ENCODE data around the gene CPXM2. TPM values are rescaled to one million over a fixed set of nuclear protein-coding genes. Genes with fewer than 3 reads are reported as not detected.

The CPXM2 gene
- polyA plus RNA-seq, 1 donor (not counting 4 experiments of a cell fraction or from before 2014, with no cell fraction given) = 0.03 TPM

DNA sequence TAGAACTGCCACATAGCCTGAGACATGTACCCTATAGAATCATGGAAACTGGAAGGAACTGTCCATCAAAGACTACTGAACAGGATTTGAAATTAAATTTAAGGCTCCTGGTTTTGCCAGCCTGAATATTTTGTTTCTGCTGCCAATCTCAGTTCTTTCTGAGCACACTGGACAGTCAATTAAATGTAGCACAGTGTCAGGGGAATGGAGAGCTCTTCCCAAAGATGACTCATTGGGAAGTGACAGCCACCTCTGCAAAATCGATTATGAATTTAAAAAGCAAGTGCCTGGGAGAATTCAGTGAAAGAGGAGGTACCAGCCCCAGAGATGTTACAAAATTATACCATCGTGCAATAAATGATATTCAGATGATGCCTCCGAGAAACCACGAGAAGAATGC lies 47.8 kb downstream of the CPXM2 start:
- no peak overlapping the region for H3K4me2 ChIP-seq (ENCODE audit: control insufficient read depth, extremely low read depth, insufficient read depth, low read depth, low read length)
- H3K4me3 ChIP-seq (ENCODE audit: control insufficient read depth in 2 of 3, extremely low read depth in 1 of 3, insufficient read depth in 2 of 3, low read depth in 1 of 3, low read length in 3 of 3) = no peak overlapping the region
- FAIRE-seq (no peak), DNase-seq (ENCODE audit: low read depth, low spot score) (no peak)
- no peak overlapping the region for H2AFZ ChIP-seq (ENCODE audit: control insufficient read depth, low read length)
- no peak overlapping the region for H3K27ac ChIP-seq (ENCODE audit: control insufficient read depth, insufficient read depth, low read length)
- peaks cover 8% of the 10 kb centered on the region for H3K4me1 ChIP-seq (ENCODE audit: control insufficient read depth, extremely low read depth, insufficient read depth, low read length)
- no peaks in the 10 kb centered on the region for H3K9me1 ChIP-seq (ENCODE audit: control insufficient read depth, extremely low read depth, insufficient read depth, low read length)
- no peak for TF ChIP-seq EZH2 (IDR thresholded peaks at IDR 0.05; ENCODE audit: low read length)
- TF ChIP-seq, protein P1, sequence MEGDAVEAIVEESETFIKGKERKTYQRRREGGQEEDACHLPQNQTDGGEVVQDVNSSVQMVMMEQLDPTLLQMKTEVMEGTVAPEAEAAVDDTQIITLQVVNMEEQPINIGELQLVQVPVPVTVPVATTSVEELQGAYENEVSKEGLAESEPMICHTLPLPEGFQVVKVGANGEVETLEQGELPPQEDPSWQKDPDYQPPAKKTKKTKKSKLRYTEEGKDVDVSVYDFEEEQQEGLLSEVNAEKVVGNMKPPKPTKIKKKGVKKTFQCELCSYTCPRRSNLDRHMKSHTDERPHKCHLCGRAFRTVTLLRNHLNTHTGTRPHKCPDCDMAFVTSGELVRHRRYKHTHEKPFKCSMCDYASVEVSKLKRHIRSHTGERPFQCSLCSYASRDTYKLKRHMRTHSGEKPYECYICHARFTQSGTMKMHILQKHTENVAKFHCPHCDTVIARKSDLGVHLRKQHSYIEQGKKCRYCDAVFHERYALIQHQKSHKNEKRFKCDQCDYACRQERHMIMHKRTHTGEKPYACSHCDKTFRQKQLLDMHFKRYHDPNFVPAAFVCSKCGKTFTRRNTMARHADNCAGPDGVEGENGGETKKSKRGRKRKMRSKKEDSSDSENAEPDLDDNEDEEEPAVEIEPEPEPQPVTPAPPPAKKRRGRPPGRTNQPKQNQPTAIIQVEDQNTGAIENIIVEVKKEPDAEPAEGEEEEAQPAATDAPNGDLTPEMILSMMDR (optimal IDR thresholded peaks at IDR 0.05 in 1 of 3, IDR thresholded peaks at IDR 0.05 in 1 of 3, conservative IDR thresholded peaks at IDR 0.05 in 1 of 3; ENCODE audit: extremely low read depth in 1 of 3, insufficient read depth in 2 of 3, low read length in 3 of 3) = no peak
- dilution Hi-C loops (cut with MboI; ENCODE audit: extremely low pct_ligation_motif_present, low sequenced_read_pairs) = no loop called here
- H3K9me3 ChIP-seq (ENCODE audit: control insufficient read depth, low read depth, low read length) = no peaks in the 10 kb centered on the region
- H3K79me2 ChIP-seq (ENCODE audit: control insufficient read depth, insufficient read depth, low read length) = no peaks in the 10 kb centered on the region
- peaks cover 1% of the 10 kb centered on the region for H3K27me3 ChIP-seq (ENCODE audit: control insufficient read depth, extremely low read depth, insufficient read depth, low read length)
- H3K9ac ChIP-seq (ENCODE audit: control insufficient read depth, extremely low read depth, insufficient read depth, low read length) = no peak overlapping the region
- H3K36me3 ChIP-seq (ENCODE audit: control insufficient read depth in 2 of 2, extremely low read depth in 1 of 2, insufficient read depth in 2 of 2, low read length in 2 of 2) = no peaks in the 10 kb centered on the region
- no peaks in the 10 kb centered on the region for H4K20me1 ChIP-seq (ENCODE audit: control insufficient read depth, extremely low read depth, insufficient read depth, low read length)

DNA sequence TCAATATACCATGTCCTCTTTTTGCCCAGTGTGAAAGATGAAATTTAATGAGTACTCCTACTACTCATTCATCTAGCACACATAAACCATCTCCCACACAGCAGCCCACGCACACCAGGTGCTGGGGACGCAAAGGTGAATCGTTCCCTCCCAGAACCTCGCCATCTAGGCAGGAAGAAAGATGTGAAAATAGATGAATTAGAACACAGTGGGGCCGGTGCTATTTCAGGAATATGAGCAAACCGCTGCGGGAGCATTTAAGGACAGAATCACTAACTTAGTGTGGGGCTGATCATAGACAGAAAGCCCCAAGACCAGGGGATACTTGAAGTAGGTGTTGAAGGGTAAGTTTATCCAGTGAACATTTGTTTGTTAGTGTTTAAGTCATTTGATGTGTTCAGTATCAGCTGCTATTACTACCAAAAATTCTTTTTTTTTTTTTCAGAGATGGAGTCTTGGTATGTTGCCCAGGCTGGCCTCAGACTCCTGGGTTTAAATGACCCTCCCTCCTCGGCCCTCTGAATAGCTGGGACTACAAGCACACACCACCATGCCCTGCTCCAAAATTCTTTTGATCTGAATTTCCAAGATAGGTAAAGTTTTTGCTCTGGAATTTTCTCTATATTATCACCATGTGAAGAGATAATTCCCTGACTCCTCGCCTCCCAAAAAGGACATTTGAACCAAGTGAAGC lies 48.8 kb downstream of the CPXM2 start:
- Histone ChIP-seq H3K4me2 (ENCODE audit: control insufficient read depth, extremely low read depth, insufficient read depth, low read depth, low read length) (no peak overlapping the region), H2AFZ (ENCODE audit: control insufficient read depth, low read length) (no peak overlapping the region), H3K9me1 (ENCODE audit: control insufficient read depth, extremely low read depth, insufficient read depth, low read length) (no peaks in the 10 kb centered on the region), H3K9ac (ENCODE audit: control insufficient read depth, extremely low read depth, insufficient read depth, low read length) (no peak overlapping the region), H3K9me3 (ENCODE audit: control insufficient read depth, low read depth, low read length) (no peaks in the 10 kb centered on the region), H3K79me2 (ENCODE audit: control insufficient read depth, insufficient read depth, low read length) (no peaks in the 10 kb centered on the region), H3K4me1 (ENCODE audit: control insufficient read depth, extremely low read depth, insufficient read depth, low read length) (peaks cover 2% of the 10 kb centered on the region), H3K27me3 (ENCODE audit: control insufficient read depth, extremely low read depth, insufficient read depth, low read length) (peaks cover 4% of the 10 kb centered on the region), H4K20me1 (ENCODE audit: control insufficient read depth, extremely low read depth, insufficient read depth, low read length) (no peaks in the 10 kb centered on the region), H3K4me3 (ENCODE audit: control insufficient read depth in 2 of 3, extremely low read depth in 1 of 3, insufficient read depth in 2 of 3, low read depth in 1 of 3, low read length in 3 of 3) (no peak overlapping the region), H3K27ac (ENCODE audit: control insufficient read depth, insufficient read depth, low read length) (no peak overlapping the region), H3K36me3 (ENCODE audit: control insufficient read depth in 2 of 2, extremely low read depth in 1 of 2, insufficient read depth in 2 of 2, low read length in 2 of 2) (no peaks in the 10 kb centered on the region)
- DNase-seq (ENCODE audit: low read depth, low spot score) = no peak
- no peak for FAIRE-seq
- TF ChIP-seq EZH2 (IDR thresholded peaks at IDR 0.05; ENCODE audit: low read length) = no peak
- TF ChIP-seq, protein P1 (optimal IDR thresholded peaks at IDR 0.05 in 1 of 3, IDR thresholded peaks at IDR 0.05 in 1 of 3, conservative IDR thresholded peaks at IDR 0.05 in 1 of 3; ENCODE audit: extremely low read depth in 1 of 3, insufficient read depth in 2 of 3, low read length in 3 of 3) = no peak
- dilution Hi-C loops (cut with MboI; ENCODE audit: extremely low pct_ligation_motif_present, low sequenced_read_pairs) = no loop called here
